Adipocyte (in vitro differentiated cells): ENCODE data around the gene RIMS4.

ENCODE experiments used
- DNase-seq: peaks from one replicate; pipeline ENCODE4 v3.0.0-alpha.2; 2015; ENCODE audit warnings: low read depth
- H3K27me3 ChIP-seq: replicated peaks from 2 replicates; pipeline ENCODE4 v1.7.0; 2013; ENCODE audit warnings: mild to moderate bottlenecking, low read length, moderate library complexity; ENCODE audit not compliant: control insufficient read depth, insufficient read depth
- H3K36me3 ChIP-seq: 2 replicates; pipeline ENCODE4 v1.7.0; 2013; ENCODE audit warnings: low read length, mild to moderate bottlenecking, moderate library complexity; ENCODE audit not compliant: control insufficient read depth, insufficient read depth, severe bottlenecking
- H3K4me1 ChIP-seq: 2 replicates; pipeline ENCODE4 v1.7.0; 2013; ENCODE audit warnings: mild to moderate bottlenecking, low read length, moderate library complexity; ENCODE audit not compliant: control insufficient read depth, insufficient read depth
- H3K4me3 ChIP-seq: 2 replicates; pipeline ENCODE4 v1.7.0; 2013; ENCODE audit warnings: mild to moderate bottlenecking, low read length, moderate library complexity
- H3K9ac ChIP-seq: 2 replicates; pipeline ENCODE4 v1.7.0; 2013; ENCODE audit warnings: mild to moderate bottlenecking, low read length, moderate library complexity
- H3K9me3 ChIP-seq: 2 replicates; pipeline ENCODE4 v1.7.0; 2013; ENCODE audit warnings: mild to moderate bottlenecking, low read length, moderate library complexity; ENCODE audit not compliant: control insufficient read depth

The RIMS4 gene

GRCh38 chr20:44790638-44791393 lies 19.5 kb downstream of the RIMS4 start:
- Histone ChIP-seq H3K4me3 (no peak overlapping the region), H3K4me1 (no peaks in the 10 kb centered on the region), H3K27me3 (peaks cover 63% of the 10 kb centered on the region), H3K9ac (no peak overlapping the region), H3K9me3 (no peaks in the 10 kb centered on the region), H3K36me3 (no peaks in the 10 kb centered on the region)
- DNase-seq: no peak

- Histone ChIP-seq H3K27me3 (peaks cover 64% of the 10 kb centered on the region), H3K4me3 (no peak overlapping the region), H3K36me3 (no peaks in the 10 kb centered on the region), H3K9ac (no peak overlapping the region), H3K4me1 (no peaks in the 10 kb centered on the region), H3K9me3 (no peaks in the 10 kb centered on the region)
- no peak for DNase-seq
Observed at GRCh38 chr20:44788706-44789456, 21.5 kb downstream of the RIMS4 start.

- Histone ChIP-seq H3K36me3 (no peaks in the 10 kb centered on the region), H3K9me3 (no peaks in the 10 kb centered on the region), H3K4me1 (no peaks in the 10 kb centered on the region), H3K27me3 (peaks cover 69% of the 10 kb centered on the region), H3K9ac (no peak overlapping the region), H3K4me3 (no peak overlapping the region)
- no peak for DNase-seq
Observed at GRCh38 chr20:44787299-44787698, 23.0 kb downstream of the RIMS4 start.

GRCh38 chr20:44785768-44786167 lies 24.6 kb downstream of the RIMS4 start:
- no peak overlapping the region for H3K4me3 ChIP-seq
- no peak overlapping the region for H3K9ac ChIP-seq
- H3K4me1 ChIP-seq: no peaks in the 10 kb centered on the region
- DNase-seq: peak; percentile 10
- no peaks in the 10 kb centered on the region for H3K9me3 ChIP-seq
- peaks cover 61% of the 10 kb centered on the region for H3K27me3 ChIP-seq
- no peaks in the 10 kb centered on the region for H3K36me3 ChIP-seq

GRCh38 chr20:44784688-44785087 lies 25.7 kb downstream of the RIMS4 start:
- no peak overlapping the region for H3K4me3 ChIP-seq
- no peak for DNase-seq
- peaks cover 51% of the 10 kb centered on the region for H3K27me3 ChIP-seq

GRCh38 chr20:44781791-44782190 lies 28.6 kb downstream of the RIMS4 start:
- Histone ChIP-seq H3K9ac (no peak overlapping the region), H3K9me3 (no peaks in the 10 kb centered on the region), H3K27me3 (peaks cover 40% of the 10 kb centered on the region), H3K4me3 (no peak overlapping the region), H3K36me3 (no peaks in the 10 kb centered on the region), H3K4me1 (no peaks in the 10 kb centered on the region)
- DNase-seq: no peak

More at GRCh38 chr20:44784688-44785087, 25.7 kb downstream of the RIMS4 start:
- Histone ChIP-seq H3K9ac (no peak overlapping the region), H3K4me1 (no peaks in the 10 kb centered on the region), H3K36me3 (no peaks in the 10 kb centered on the region), H3K9me3 (no peaks in the 10 kb centered on the region)

- H3K36me3 ChIP-seq: no peaks in the 10 kb centered on the region
- no peaks in the 10 kb centered on the region for H3K4me1 ChIP-seq
- no peak for DNase-seq
- no peaks in the 10 kb centered on the region for H3K9me3 ChIP-seq
- H3K4me3 ChIP-seq: no peak overlapping the region
- H3K27me3 ChIP-seq: peaks cover 39% of the 10 kb centered on the region
- no peak overlapping the region for H3K9ac ChIP-seq
Observed at GRCh38 chr20:44781118-44781517, 29.2 kb downstream of the RIMS4 start.

GRCh38 chr20:44780226-44780625 lies 30.1 kb downstream of the RIMS4 start:
- H3K36me3 ChIP-seq: no peaks in the 10 kb centered on the region
- peak; percentile 72 for DNase-seq
- peaks cover 47% of the 10 kb centered on the region for H3K27me3 ChIP-seq
- H3K9me3 ChIP-seq: no peaks in the 10 kb centered on the region
- no peaks in the 10 kb centered on the region for H3K4me1 ChIP-seq
- no peak overlapping the region for H3K9ac ChIP-seq
- no peak overlapping the region for H3K4me3 ChIP-seq

GRCh38 chr20:44776980-44777379 lies 33.4 kb downstream of the RIMS4 start:
- no peaks in the 10 kb centered on the region for H3K4me1 ChIP-seq
- peaks cover 54% of the 10 kb centered on the region for H3K27me3 ChIP-seq
- DNase-seq: peak; percentile 36
- H3K9me3 ChIP-seq: no peaks in the 10 kb centered on the region
- H3K36me3 ChIP-seq: no peaks in the 10 kb centered on the region
- no peak overlapping the region for H3K4me3 ChIP-seq
- H3K9ac ChIP-seq: no peak overlapping the region

GRCh38 chr20:44773070-44773829 lies 37.1 kb downstream of the RIMS4 start:
- no peaks in the 10 kb centered on the region for H3K36me3 ChIP-seq
- H3K9me3 ChIP-seq: no peaks in the 10 kb centered on the region
- no peak overlapping the region for H3K4me3 ChIP-seq

GRCh38 chr20:44772636-44773035 lies 37.7 kb downstream of the RIMS4 start:
- Histone ChIP-seq H3K36me3 (no peaks in the 10 kb centered on the region), H3K4me1 (no peaks in the 10 kb centered on the region), H3K27me3 (peaks cover 89% of the 10 kb centered on the region), H3K9me3 (no peaks in the 10 kb centered on the region), H3K9ac (no peak overlapping the region), H3K4me3 (no peak overlapping the region)
- DNase-seq: no peak

More at GRCh38 chr20:44773070-44773829, 37.1 kb downstream of the RIMS4 start:
- no peak for DNase-seq
- Histone ChIP-seq H3K4me1 (no peaks in the 10 kb centered on the region), H3K9ac (no peak overlapping the region), H3K27me3 (peaks cover 87% of the 10 kb centered on the region)
